HG03432 (cell line): ENCODE data around the gene SPOPL.

ENCODE experiments used
- ATAC-seq: cut with Tn5 transposase; IDR thresholded peaks from one replicate; pipeline ENCODE4 v1.9.1; 2021; ENCODE audit warnings: mild to moderate bottlenecking, moderate library complexity; ENCODE audit not compliant: unreplicated experiment

Gene SPOPL

GRCh38 chr2:138600732-138601457 lies 99.3 kb downstream of the SPOPL start:
- ATAC-seq, result no peak

GRCh38 chr2:138601458-138602165 lies 100.0 kb downstream of the SPOPL start:
- ATAC-seq, result no peak

DNA sequence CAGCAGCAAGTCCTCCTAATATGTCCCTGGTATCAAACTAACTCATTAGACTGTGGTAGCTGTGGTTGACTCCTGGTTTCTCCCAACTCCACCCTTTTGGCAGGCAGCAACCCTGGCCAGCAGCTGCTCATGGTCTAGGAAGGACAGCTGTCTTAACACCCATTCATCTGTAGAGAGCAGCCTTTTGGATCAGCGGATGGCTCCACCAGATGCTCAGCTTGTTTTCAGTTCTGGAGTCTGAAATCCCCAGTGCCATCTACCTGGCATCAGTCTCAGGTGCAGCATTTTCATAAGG lies 100.5 kb downstream of the SPOPL start:
- ATAC-seq, result no peak

GRCh38 chr2:138607746-138608145 lies 106.2 kb downstream of the SPOPL start:
- no peak for ATAC-seq

DNA sequence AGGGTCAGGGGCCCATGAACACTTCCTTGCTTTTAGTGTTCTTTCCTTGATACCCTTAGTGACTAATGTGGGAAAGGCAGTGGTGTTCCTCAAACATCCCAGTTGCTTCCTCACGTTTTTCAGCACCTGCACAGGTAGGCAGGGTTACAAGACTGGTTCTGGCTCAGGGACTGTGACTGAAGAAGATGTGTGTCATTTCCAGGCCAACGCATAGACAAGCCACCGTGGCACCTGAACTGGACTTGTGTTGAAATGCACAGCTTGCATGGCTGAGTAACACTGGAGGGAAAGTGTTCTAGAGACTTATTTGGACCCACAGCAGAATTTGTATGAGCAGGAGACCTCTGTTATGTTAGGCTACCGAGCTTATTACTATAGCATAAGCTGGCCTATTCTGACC lies 107.9 kb downstream of the SPOPL start:
- ATAC-seq, result no peak

DNA sequence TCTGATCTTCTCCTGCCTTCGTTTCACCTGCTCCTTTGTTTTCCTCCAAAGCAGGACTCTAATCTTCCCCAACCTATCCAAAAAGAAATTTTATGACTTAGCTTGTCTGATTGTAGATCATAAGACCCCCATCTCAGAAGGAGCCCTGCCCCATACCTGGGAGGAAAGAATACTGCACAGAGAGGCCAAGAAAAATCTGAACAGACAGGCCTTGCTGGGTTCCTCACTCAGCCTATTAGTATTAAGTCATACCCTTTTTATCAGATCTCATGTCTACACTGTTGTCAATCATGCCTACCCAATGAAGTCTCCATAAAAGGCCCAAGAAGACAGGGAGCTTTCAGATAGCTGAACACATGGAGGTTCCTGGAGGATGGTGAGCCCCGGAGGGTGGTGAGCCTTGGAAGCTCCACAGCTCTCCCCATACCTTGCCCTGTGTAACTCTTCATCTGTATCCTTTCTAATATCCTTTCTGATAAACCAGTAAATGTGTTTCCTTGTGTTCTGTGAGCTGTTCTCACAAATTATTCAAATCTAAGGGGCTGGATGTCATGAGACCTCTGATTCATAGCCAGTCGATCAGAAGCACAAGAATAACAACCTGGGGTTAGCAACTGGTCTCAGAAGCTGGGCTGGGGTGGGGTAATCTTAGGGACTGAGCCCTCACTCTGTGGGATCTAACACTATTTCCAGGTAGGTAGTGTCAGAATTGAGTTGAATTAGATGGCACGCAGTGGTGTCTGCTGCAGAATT lies 108.8 kb downstream of the SPOPL start:
- no peak for ATAC-seq

- no peak for ATAC-seq
Observed at GRCh38 chr2:138615257-138615656, 113.7 kb downstream of the SPOPL start.

- ATAC-seq, result no peak
Observed at GRCh38 chr2:138617026-138617425, 115.5 kb downstream of the SPOPL start.

GRCh38 chr2:138618971-138619370 lies 117.4 kb downstream of the SPOPL start:
- no peak for ATAC-seq

DNA sequence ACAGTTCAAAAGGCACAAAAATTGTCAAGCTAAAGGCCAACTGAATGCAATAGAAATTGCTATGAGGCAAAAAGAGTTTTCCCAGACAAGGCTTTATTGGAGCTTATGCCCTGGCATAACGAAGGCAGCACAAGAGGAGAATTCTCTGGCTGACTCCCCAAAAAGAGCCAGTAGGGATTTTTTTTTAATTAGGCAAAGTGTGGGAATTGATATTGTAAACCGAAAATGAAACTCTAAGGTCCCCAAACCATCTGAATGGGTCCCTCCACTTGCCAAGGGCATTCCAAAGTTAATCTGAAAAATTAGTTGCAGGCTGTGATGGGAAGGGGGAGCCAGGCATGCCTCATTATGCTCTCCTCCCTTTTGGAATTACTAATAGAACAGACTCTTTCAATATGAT lies 118.9 kb downstream of the SPOPL start:
- ATAC-seq, result no peak

DNA sequence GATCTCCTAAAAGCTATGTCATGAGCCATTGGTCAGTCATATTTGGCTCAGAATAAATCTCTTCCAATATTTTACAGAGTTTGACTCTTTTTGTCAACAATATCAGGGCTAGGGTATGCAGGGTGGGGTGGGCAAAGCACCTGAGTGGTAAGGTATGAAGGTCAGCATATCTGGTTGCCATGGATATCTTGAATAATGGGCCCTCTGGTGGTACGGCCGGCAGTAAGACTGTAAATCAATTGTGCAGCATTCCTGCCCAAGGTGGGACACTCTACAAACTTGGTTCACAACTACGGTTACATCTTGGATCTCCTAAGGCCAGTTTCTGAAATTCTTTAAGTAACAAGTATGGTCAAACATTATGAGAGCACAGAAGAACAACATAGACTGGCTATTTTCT lies 119.6 kb downstream of the SPOPL start:
- no peak for ATAC-seq

- no peak for ATAC-seq
Observed at GRCh38 chr2:138622613-138623012, 121.0 kb downstream of the SPOPL start.
